HepG2 (cell line): ENCODE results near the gene PDZD11. TPM values are rescaled to one million over a fixed set of nuclear protein-coding genes. Genes with fewer than 3 reads are reported as not detected.

Experiments used
- ATAC-seq: fragments of 200-7000 bp; cut with Tn5 transposase; 3 replicates; pipeline ENCODE4 v1.9.1; 2020; ENCODE audit warnings: mild to moderate bottlenecking, moderate library complexity
- BruUV-seq: library from RNA; stranded (reverse); fragments of 400-500 nt; replicated peaks from 2 replicates; lab custom pipeline; 2021; lab: Mats Ljungman, UMichigan
- CTCF ChIA-PET: fragments of 300-600 bp; formaldehyde crosslinking; extraction: SDS; loops from one replicate; lab custom pipeline; 2021; ENCODE audit warnings: low total read pairs, inconsistent platforms, low intra/inter-chr PET ratio; lab: Yijun Ruan, JAX
- POLR2A ChIA-PET: fragments of 350-600 bp; sonication (Branson Sonifier 250); formaldehyde crosslinking; loops from one replicate; lab custom pipeline; 2020; ENCODE audit warnings: antibody characterized with exemption, inconsistent platforms; lab: Yijun Ruan, JAX
- DNase-seq: peaks from one replicate; pipeline ENCODE4 v3.0.0-alpha.2; 2015; ENCODE audit warnings: low spot score
- FAIRE-seq: peaks from 3 replicates; lab custom pipeline; 2011; peaks lifted over from hg19 to GRCh38; lab: Jason Lieb, UNC
- H2AFZ ChIP-seq: one replicate; pipeline ENCODE4 v1.6.1; 2011; ENCODE audit warnings: low read length, inconsistent platforms
- H3K27ac ChIP-seq: fragments of 300-600 bp; 3 replicates; pipeline ENCODE4 v1.8.0; 2011; ENCODE audit warnings: mixed run types, mild to moderate bottlenecking, mixed read lengths, low read length, inconsistent platforms; ENCODE audit not compliant: insufficient read depth; ENCODE audit errors: extremely low read length
- H3K27me3 ChIP-seq, 2 experiments: fragments of 200-600 bp in 1 of 2; 2 replicates in 1 of 2; 3 replicates in 1 of 2; pipeline versions ENCODE4 v1.6.0 to v1.8.0; 2011; ENCODE audit warnings: low read length in 2 of 2, mild to moderate bottlenecking in 2 of 2, moderate library complexity in 2 of 2, inconsistent platforms in 1 of 2; ENCODE audit not compliant: insufficient read depth in 2 of 2, control insufficient read depth in 1 of 2
- H3K36me3 ChIP-seq, 2 experiments: fragments of 200-600 bp in 1 of 2; replicated peaks in 1 of 2; 2 replicates in 1 of 2; 3 replicates in 1 of 2; pipeline versions ENCODE4 v1.5.1 to v1.8.0; 2011; ENCODE audit warnings: low read length in 2 of 2, inconsistent platforms in 1 of 2; ENCODE audit not compliant: insufficient read depth in 2 of 2, control insufficient read depth in 1 of 2
- H3K4me1 ChIP-seq: 2 replicates; pipeline ENCODE4 v1.5.1; 2012; ENCODE audit warnings: low read length, inconsistent platforms; ENCODE audit not compliant: insufficient read depth
- H3K4me2 ChIP-seq: 2 replicates; pipeline ENCODE4 v1.6.0; 2011; ENCODE audit warnings: low read depth, low read length, inconsistent platforms
- H3K4me3 ChIP-seq, 3 experiments: fragments of 200-600 bp in 1 of 3; sonication (generic), shearing (Covaris generic) in 1 of 3; replicated peaks in 1 of 3; 2 replicates each; pipeline ENCODE4 v1.5.1; 2011 to 2016; ENCODE audit warnings: low read length in 3 of 3, inconsistent platforms in 2 of 3, low read depth in 2 of 3, mild to moderate bottlenecking in 2 of 3, control low read depth in 1 of 3, mixed read lengths in 1 of 3; ENCODE audit not compliant: insufficient read depth in 1 of 3
- H3K79me2 ChIP-seq: one replicate; pipeline ENCODE4 v1.6.1; 2011; ENCODE audit warnings: low read length, inconsistent platforms; ENCODE audit not compliant: insufficient read depth
- H3K9ac ChIP-seq: 2 replicates; pipeline ENCODE4 v1.6.0; 2011; ENCODE audit warnings: mild to moderate bottlenecking, low read depth, low read length, inconsistent platforms; ENCODE audit not compliant: insufficient read depth
- H3K9me3 ChIP-seq: 2 replicates; pipeline ENCODE4 v1.5.1; 2012; ENCODE audit warnings: mild to moderate bottlenecking, low read length
- H4K20me1 ChIP-seq: 2 replicates; pipeline ENCODE4 v1.6.0; 2011; ENCODE audit warnings: inconsistent platforms, mild to moderate bottlenecking, low read length, moderate library complexity; ENCODE audit not compliant: insufficient read depth
- AGO1 ChIP-seq: fragments of 200-400 bp; formaldehyde crosslinking; IDR thresholded peaks from 2 replicates; pipeline ENCODE4 v1.6.1; 2017; ENCODE audit warnings: mild to moderate bottlenecking, low read depth, low read length, moderate library complexity; ENCODE audit not compliant: poor library complexity, severe bottlenecking
- BCL6 ChIP-seq: IDR thresholded peaks from 2 replicates; pipeline ENCODE4 v1.6.1; 2016; ENCODE audit warnings: missing genetic modification reagents, missing compliant biosample characterization
- DMAP1 ChIP-seq: IDR thresholded peaks from 2 replicates; pipeline ENCODE4 v1.6.1; 2016
- FLYWCH1 ChIP-seq: sonication (generic); formaldehyde crosslinking; IDR thresholded peaks from 2 replicates; pipeline ENCODE4 v1.8.1; 2023; ENCODE audit warnings: mild to moderate bottlenecking, missing genetic modification reagents
- PHF21A ChIP-seq: sonication (generic); formaldehyde crosslinking; IDR thresholded peaks from 2 replicates; pipeline ENCODE4 v1.5.0; 2020; ENCODE audit warnings: mild to moderate bottlenecking, missing genetic modification reagents
- PTBP1 ChIP-seq: fragments of 200-400 bp; formaldehyde crosslinking; IDR thresholded peaks from 2 replicates; pipeline ENCODE4 v1.6.1; 2018; ENCODE audit warnings: low read length, low read depth; ENCODE audit not compliant: poor library complexity, severe bottlenecking
- RNF2 ChIP-seq: fragments of 450-650 bp; conservative IDR thresholded peaks from 2 replicates; pipeline ENCODE4 v1.6.1; 2016; ENCODE audit warnings: low read depth
- SNAI1 ChIP-seq: sonication (generic); formaldehyde crosslinking; IDR thresholded peaks from 2 replicates; pipeline ENCODE4 v1.5.0; 2020; ENCODE audit warnings: mild to moderate bottlenecking, missing genetic modification reagents, borderline replicate concordance
- THYN1 ChIP-seq: sonication (generic); formaldehyde crosslinking; IDR thresholded peaks from 2 replicates; pipeline ENCODE4 v1.8.1; 2023; ENCODE audit warnings: low read depth, mild to moderate bottlenecking, moderate library complexity, missing genetic modification reagents, borderline replicate concordance
- ZBTB8A ChIP-seq: sonication (generic); formaldehyde crosslinking; IDR thresholded peaks from 2 replicates; pipeline ENCODE4 v1.4.0; 2020; ENCODE audit warnings: mild to moderate bottlenecking, low read depth, missing genetic modification reagents, borderline replicate concordance
- ZC3H4 ChIP-seq: sonication (generic); formaldehyde crosslinking; IDR thresholded peaks from 2 replicates; pipeline ENCODE4 v1.4.0; 2020; ENCODE audit warnings: missing genetic modification reagents, borderline replicate concordance
- ZNF292 ChIP-seq: sonication (generic); formaldehyde crosslinking; IDR thresholded peaks from 2 replicates; pipeline ENCODE4 v1.8.1; 2022; ENCODE audit warnings: mild to moderate bottlenecking, low read depth, missing genetic modification reagents, borderline replicate concordance
- ZNF329 ChIP-seq: sonication (generic); formaldehyde crosslinking; IDR thresholded peaks from 2 replicates; pipeline ENCODE4 v1.9.0; 2021; ENCODE audit warnings: low read depth, mild to moderate bottlenecking, missing genetic modification reagents
- ZNF441 ChIP-seq: sonication (generic); formaldehyde crosslinking; IDR thresholded peaks from 2 replicates; pipeline ENCODE4 v1.7.0; 2021; ENCODE audit warnings: missing genetic modification reagents, borderline replicate concordance
- ZNF879 ChIP-seq: sonication (generic); formaldehyde crosslinking; IDR thresholded peaks from 2 replicates; pipeline ENCODE4 v1.8.1; 2023; ENCODE audit warnings: missing genetic modification reagents
- ZNF883 ChIP-seq: sonication (generic); formaldehyde crosslinking; IDR thresholded peaks from 2 replicates; pipeline ENCODE4 v1.5.1; 2020; ENCODE audit warnings: mild to moderate bottlenecking, missing genetic modification reagents; ENCODE audit errors: not compliant biosample characterization
- WGBS: methylation state at CpG from one replicate; pipeline ENCODE4 v1.1.6; 2017; ENCODE audit warnings: low lambda C conversion rate; 5-methylcytosine and 5-hydroxymethylcytosine counted together
- in situ Hi-C: cut with HindIII; loops from 2 replicates; pipeline ENCODE4 v1.10.0; 2017; ENCODE audit warnings: low pct_unique_long_range_greater_than_20kb; ENCODE audit not compliant: extremely low pct_ligation_motif_present
- intact Hi-C: fragments of 100-400 bp; cut with micrococcal nuclease; formaldehyde crosslinking; loops from one replicate; pipeline ENCODE4 v1.10.0; 2022; ENCODE audit not compliant: unreplicated experiment
- polyA plus RNA-seq, 8 experiments: library from polyadenylated mRNA; depleted of rRNA in 3 of 8; stranded (reverse) in 7 of 8; unstranded in 1 of 8; fragments of >200 nt; fragmentation: Illumina TruSeq in 4 of 8; extraction: Trizol in 4 of 8; gene quantifications; 2 replicates each; pipeline versions ENCODE4 v1.2.1 to v1.2.3, GENCODE V29; 2011 to 2016; ENCODE audit warnings: low read depth in 4 of 8, missing spikeins in 1 of 8, mixed read lengths in 1 of 8; ENCODE audit not compliant: insufficient read depth in 1 of 8
- total RNA-seq, 5 experiments: library from RNA; depleted of rRNA; stranded (reverse); fragments of >200 nt; fragmentation: Illumina TruSeq; extraction: Trizol; gene quantifications; 2 replicates each; pipeline ENCODE4 v1.2.3, GENCODE V29; 2016; ENCODE audit warnings: low read depth in 1 of 5
- TF ChIP-seq, protein P1 (sequence below): sonication (generic); formaldehyde crosslinking; IDR thresholded peaks from 2 replicates; pipeline ENCODE4 v1.5.1; 2020; ENCODE audit warnings: missing genetic modification reagents, mild to moderate bottlenecking, borderline replicate concordance
- TF ChIP-seq, protein P2 (sequence below): sonication (generic); formaldehyde crosslinking; IDR thresholded peaks from 2 replicates; pipeline ENCODE4 v1.4.0; 2020; ENCODE audit warnings: mild to moderate bottlenecking, missing genetic modification reagents
- TF ChIP-seq, protein P3 (sequence below): sonication (generic); formaldehyde crosslinking; IDR thresholded peaks from 2 replicates; pipeline ENCODE4 v1.4.0; 2020; ENCODE audit warnings: missing genetic modification reagents

PDZD11 gene
- total and polyA plus RNA-seq, 2 of the 13 experiments (the other 11 are each of a cell fraction or from before 2014, with no cell fraction given): 29.1 to 47.0 TPM

DNA sequence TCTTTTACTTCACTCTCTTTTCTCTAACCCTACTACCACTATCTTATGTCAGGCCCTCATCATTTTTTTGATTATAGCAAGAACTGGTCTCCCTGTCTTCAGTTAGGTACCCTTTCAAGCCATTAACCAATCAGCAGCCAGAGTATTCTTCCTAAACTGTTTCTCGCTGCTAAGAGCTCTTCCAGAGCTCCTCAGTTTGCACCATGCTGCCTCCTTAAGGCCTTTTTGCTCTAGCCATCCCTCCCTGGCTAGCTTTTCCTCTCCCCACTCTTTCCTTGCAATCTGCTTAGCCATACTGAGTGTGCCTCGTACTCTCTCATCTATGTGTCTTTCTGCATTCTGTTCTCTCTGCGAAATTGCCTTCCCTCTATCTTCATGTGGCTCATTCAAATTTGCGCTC, 33.1 kb upstream of the PDZD11 start:
- H3K9me3 ChIP-seq: no peaks in the 10 kb centered on the region
- H3K27me3 ChIP-seq: no peaks in the 10 kb centered on the region
- ATAC-seq (no peak), FAIRE-seq (no peak), DNase-seq (no peak)
- in situ Hi-C loops: no loop called here
- H3K4me2 ChIP-seq: no peak overlapping the region
- 0 out of 5 replicates have a peak, but pooled peaks cover 0 to 5% of the 10 kb centered on the region in 2 experiments for H3K36me3 ChIP-seq
- no peaks in the 10 kb centered on the region for H4K20me1 ChIP-seq
- H3K27ac ChIP-seq: no peak overlapping the region
- no peak overlapping the region for H3K9ac ChIP-seq
- CTCF ChIA-PET: no interaction called here
- no TSS peak for BruUV-seq
- H2AFZ ChIP-seq: no peak overlapping the region
- TF ChIP-seq ZNF883 (CRISPR knock-in tag) (no peak), ZNF879 (CRISPR knock-in tag) (no peak), SNAI1 (CRISPR knock-in tag) (no peak), ZNF329 (no peak), THYN1 (no peak), ZC3H4 (no peak), FLYWCH1 (CRISPR knock-in tag) (no peak)
- TF ChIP-seq, all 625 proteins: peak for 0
- Histone ChIP-seq H3K4me1 (no peaks in the 10 kb centered on the region), H3K4me3 (no peak overlapping the region), H3K79me2 (no peaks in the 10 kb centered on the region)
- POLR2A ChIA-PET: no interaction called here
- WGBS: 98% methylated on average over 4 of the region's 4 CpGs
- intact Hi-C loops: no loop called here

DNA sequence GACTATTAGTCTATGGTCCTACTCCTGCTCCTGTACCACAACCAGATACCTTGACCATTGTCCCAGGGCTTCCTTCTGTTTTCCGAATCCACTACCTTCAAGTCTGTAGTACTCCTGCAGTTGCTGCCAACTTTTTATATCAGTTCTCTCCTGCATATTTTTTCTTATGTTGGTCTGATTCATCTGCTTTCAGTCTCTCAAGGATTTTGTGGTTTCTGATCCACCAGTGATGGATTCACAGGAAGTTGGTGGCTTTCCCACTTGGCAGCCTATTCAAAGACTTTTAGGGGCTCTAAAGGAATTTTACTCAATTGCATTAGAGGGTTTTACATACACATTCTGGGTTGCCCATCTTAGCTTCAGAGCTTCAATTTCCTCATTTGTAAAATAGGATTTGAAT, 23.8 kb upstream of the PDZD11 start:
- intact Hi-C loops: no loop called here

More for the DNA sequence above, 23.8 kb upstream of the PDZD11 start:
- Histone ChIP-seq H4K20me1 (no peaks in the 10 kb centered on the region), H3K36me3 (peaks cover 0 to 7% of the 10 kb centered on the region in 2 experiments; a peak in 2 of 5 replicates), H3K27me3 (no peaks in the 10 kb centered on the region), H3K9ac (no peak overlapping the region), H3K4me3 (no peak overlapping the region), H3K9me3 (no peaks in the 10 kb centered on the region), H3K79me2 (peaks cover 3% of the 10 kb centered on the region), H3K27ac (no peak overlapping the region), H2AFZ (no peak overlapping the region), H3K4me1 (no peaks in the 10 kb centered on the region), H3K4me2 (no peak overlapping the region)
- ATAC-seq: no peak
- BruUV-seq: no TSS peak
- in situ Hi-C loops: no loop called here
- TF ChIP-seq RNF2 (no peak), PHF21A (no peak), PTBP1 (no peak), BCL6 (CRISPR knock-in tag) (no peak), AGO1 (no peak), DMAP1 (CRISPR knock-in tag) (no peak), ZNF441 (no peak), ZBTB8A (CRISPR knock-in tag) (no peak), ZNF292 (CRISPR knock-in tag) (no peak)
- TF ChIP-seq, protein P1, sequence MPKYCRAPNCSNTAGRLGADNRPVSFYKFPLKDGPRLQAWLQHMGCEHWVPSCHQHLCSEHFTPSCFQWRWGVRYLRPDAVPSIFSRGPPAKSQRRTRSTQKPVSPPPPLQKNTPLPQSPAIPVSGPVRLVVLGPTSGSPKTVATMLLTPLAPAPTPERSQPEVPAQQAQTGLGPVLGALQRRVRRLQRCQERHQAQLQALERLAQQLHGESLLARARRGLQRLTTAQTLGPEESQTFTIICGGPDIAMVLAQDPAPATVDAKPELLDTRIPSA: no peak
- TF ChIP-seq, protein P2, sequence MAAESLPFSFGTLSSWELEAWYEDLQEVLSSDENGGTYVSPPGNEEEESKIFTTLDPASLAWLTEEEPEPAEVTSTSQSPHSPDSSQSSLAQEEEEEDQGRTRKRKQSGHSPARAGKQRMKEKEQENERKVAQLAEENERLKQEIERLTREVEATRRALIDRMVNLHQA (CRISPR knock-in tag): no peak
- TF ChIP-seq, protein P3, sequence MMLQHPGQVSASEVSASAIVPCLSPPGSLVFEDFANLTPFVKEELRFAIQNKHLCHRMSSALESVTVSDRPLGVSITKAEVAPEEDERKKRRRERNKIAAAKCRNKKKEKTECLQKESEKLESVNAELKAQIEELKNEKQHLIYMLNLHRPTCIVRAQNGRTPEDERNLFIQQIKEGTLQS: no peak
- CTCF ChIA-PET: no interaction called here
- no peak for DNase-seq
- POLR2A ChIA-PET: no interaction called here
- FAIRE-seq: no peak
- WGBS: 100% methylated on average over 1 of the region's 1 CpG
